HG03521 (cell line): ENCODE data around the gene PLEKHA6.

Experiments used
- ATAC-seq: cut with Tn5 transposase; IDR thresholded peaks from one replicate; pipeline ENCODE4 v1.9.1; 2021; ENCODE audit warnings: mild to moderate bottlenecking, moderate library complexity; ENCODE audit not compliant: unreplicated experiment

Gene PLEKHA6, protein sequence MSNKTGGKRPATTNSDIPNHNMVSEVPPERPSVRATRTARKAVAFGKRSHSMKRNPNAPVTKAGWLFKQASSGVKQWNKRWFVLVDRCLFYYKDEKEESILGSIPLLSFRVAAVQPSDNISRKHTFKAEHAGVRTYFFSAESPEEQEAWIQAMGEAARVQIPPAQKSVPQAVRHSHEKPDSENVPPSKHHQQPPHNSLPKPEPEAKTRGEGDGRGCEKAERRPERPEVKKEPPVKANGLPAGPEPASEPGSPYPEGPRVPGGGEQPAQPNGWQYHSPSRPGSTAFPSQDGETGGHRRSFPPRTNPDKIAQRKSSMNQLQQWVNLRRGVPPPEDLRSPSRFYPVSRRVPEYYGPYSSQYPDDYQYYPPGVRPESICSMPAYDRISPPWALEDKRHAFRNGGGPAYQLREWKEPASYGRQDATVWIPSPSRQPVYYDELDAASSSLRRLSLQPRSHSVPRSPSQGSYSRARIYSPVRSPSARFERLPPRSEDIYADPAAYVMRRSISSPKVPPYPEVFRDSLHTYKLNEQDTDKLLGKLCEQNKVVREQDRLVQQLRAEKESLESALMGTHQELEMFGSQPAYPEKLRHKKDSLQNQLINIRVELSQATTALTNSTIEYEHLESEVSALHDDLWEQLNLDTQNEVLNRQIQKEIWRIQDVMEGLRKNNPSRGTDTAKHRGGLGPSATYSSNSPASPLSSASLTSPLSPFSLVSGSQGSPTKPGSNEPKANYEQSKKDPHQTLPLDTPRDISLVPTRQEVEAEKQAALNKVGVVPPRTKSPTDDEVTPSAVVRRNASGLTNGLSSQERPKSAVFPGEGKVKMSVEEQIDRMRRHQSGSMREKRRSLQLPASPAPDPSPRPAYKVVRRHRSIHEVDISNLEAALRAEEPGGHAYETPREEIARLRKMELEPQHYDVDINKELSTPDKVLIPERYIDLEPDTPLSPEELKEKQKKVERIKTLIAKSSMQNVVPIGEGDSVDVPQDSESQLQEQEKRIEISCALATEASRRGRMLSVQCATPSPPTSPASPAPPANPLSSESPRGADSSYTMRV

DNA sequence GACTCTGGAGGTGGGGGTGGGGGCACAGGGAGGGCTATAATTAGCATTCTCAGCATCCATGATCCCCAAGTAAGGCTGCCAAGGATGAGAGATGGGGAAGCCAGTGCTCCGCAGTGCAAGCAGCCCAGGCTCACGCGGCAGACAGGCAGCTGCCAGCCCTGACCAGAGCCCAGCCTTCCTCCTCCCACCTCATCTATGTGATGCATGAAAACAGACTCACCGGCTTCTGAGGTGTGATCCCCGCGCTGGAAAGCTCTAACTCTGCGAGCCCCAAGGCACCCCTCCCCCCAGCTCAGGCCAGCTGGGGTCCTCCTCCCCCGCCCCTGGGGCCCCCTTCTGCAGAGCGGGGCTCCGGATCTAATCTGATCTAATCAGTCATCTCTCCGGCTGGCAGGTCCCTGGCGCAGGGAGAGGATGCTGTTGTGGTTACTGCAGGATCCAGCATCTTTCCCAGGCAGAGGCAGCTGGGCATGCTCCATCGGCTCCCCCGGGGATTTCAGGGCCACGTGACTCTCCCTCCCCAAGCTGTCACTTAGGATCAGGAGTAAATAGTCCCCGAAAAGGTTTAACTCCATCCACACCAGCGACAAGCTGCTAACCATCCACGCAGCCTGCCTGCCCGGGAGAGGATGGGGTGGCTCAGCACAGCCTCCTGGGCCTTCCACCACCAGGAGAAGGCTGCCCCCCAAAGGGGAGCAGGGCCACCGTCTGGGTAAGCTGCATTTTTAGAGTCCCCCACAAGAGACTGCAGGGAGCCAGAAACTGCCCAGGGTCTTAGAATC is at the start of gene PLEKHA6:
TSS of gene PLEKHA6 (minus strand) at position 456 of the 782 bp plus-strand sequence. CDS start 86,202 bp downstream, outside the sequence.
- no peak for ATAC-seq

DNA sequence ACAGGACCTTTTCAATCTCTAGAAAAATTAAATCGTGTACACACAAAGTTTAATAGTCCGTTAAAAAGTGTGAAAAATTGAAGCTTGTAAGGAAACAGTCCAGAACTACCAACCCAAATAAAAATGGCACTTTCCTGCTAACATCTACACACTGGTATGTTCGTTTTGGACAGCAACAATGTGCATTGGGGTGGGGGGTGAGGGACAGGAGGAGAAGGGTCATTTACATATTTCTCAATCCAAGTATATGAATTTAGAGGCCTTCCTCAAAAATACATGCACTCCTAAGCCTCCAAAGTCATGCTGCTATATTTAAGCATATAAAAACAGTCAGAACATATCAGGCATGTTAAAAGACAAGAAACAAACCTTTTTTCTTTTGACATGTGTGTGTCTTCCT is 49.4 kb upstream of the PLEKHA6 start:
- ATAC-seq: no peak

DNA sequence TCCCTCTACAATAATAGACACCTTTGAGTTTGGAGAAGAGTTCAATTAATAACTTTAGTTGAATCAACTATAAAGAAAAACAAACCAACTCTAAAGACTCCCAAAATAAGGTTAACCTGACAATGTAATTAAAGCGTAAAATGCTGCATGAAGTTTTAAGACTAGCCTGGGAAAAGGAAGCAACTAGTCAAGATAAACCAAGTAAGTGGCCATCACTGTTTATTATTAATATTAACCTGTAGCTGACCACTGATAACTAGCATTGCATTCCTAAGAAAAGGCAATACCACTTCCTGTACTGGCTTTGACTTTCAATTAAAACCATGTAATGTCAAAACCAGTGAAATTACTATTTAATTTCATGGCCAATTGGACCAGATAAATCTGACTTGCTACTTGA is 48.9 kb upstream of the PLEKHA6 start:
- ATAC-seq: no peak

DNA sequence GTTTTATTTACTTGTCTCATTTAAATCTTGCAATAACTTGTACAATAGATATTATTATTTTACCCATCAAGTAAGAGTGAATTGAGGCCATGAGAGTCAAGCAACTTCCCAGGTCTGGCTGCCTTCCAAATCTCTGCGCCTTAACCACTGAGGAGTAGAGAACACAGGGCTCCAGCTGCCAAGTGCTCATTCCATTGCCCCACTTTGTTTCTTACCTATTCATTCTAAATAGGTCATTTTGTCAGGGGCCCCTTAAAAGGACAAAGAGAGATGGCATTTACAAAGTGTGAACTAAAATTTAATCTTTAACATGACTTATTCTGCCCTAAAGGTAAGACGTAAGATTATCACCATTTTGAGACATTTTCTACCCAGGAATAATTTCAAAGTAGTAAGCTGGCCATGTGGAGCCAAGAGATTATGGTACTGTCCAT is 48.4 kb upstream of the PLEKHA6 start:
- ATAC-seq: no peak

- ATAC-seq: no peak
Measured at GRCh38 chr1:204407295-204407971, 47.7 kb upstream of the PLEKHA6 start.

DNA sequence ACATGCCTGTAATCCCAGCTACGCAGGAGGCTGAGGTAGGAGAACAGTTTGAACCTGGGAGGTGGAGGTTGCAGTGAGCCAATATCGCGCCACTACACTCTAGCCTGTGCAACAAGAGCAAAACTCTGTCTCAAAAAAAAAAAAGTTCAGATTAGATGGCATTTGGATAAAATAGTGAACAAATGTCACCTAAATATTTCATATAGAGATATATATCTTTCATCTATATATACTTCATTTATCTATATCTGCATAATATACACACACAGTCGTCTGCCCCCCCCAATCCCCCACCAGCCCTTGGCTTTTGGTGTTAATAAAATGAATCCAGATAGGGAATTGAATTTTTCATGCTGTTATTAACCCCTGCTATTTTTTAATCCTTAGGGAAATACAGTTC is 46.9 kb upstream of the PLEKHA6 start:
- ATAC-seq: no peak

- ATAC-seq: no peak
Measured at GRCh38 chr1:204405988-204406387, 46.3 kb upstream of the PLEKHA6 start.

DNA sequence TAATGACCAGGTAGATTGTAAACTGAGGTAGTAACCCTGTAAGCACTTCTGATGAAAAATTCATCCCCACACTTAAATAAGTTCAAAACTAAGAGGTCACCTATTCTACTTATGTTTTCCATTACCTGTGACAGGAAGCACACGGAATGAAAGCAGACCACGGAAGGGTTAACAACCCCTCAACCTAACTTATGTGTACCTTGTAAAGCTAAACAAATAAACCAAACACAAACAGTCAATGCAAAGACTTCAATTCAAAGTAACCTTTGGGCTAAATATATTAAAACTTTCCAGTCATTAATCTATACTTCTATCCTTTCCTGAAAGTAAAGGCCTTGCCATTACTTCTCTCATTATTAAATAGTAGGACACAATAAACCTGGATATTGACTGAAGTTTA is 44.9 kb upstream of the PLEKHA6 start:
- ATAC-seq: no peak

GRCh38 chr1:204402391-204402790 is 42.7 kb upstream of the PLEKHA6 start:
- no peak for ATAC-seq

DNA sequence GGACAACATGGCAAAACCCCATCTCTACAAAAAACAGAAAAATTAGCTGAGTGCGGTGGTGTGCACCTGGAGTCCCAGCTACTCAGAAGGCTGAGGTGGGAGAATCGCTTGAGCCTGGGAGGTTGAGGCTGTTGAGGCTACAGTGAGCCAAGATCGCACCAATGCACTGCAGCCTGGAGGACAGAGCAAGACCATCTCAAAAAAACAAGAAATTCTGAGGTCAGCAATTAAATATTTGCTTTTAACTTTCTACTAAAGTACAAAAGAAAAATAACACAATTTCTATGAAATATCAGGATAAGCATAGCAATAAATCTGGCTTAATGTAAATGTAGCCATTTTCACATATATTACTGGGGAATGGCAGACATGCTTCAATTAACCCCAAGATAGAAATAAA is 42.0 kb upstream of the PLEKHA6 start:
- no peak for ATAC-seq

GRCh38 chr1:204400882-204401510 is 41.3 kb upstream of the PLEKHA6 start:
- no peak for ATAC-seq

- peak; percentile 75 for ATAC-seq
Measured at GRCh38 chr1:204398197-204399125, 38.7 kb upstream of the PLEKHA6 start.

DNA sequence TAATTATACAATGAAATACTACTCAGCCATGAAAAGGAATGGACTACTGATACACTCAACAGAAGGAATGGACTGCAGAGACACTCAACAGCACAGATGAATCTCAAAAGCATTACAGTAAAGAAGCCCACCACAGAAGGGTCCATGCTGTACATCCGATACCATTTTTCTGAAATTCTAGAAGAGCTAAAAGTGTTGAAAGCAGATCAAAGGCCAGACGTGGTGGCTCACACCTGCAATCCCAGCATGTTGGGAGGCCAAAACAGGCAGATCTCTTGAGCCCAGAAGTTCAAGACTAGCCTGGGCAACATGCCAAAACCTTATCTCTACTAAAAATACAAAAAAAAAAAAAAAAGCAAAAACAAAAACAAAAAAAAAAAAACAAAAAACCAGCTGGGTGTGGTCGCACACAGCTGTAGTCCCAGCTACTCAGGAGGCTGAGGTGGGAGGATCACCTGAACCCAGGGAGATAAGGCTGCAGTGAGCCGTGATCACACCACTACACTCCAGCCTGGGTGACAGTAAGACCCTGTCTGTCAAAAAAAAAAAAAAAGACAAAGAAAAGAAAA is 36.4 kb upstream of the PLEKHA6 start:
- ATAC-seq: no peak

DNA sequence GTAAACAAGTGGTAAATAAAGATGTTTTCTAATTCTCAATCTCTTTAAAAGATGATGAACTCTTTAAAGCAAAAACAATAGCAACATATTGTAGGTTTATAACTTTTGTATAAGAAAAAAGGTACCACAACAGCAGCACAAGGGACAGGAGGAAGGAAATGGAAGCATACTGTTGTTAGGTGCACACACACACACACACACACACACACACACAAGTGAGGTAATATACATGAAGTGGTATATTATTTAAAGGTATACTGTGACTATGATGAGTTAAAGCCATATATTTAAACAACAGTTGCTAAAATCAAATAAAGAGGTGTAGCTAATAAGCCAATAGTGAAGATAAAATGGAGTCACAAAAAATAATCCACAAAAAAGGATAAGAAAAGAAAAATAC is 31.9 kb upstream of the PLEKHA6 start:
- ATAC-seq: no peak

DNA sequence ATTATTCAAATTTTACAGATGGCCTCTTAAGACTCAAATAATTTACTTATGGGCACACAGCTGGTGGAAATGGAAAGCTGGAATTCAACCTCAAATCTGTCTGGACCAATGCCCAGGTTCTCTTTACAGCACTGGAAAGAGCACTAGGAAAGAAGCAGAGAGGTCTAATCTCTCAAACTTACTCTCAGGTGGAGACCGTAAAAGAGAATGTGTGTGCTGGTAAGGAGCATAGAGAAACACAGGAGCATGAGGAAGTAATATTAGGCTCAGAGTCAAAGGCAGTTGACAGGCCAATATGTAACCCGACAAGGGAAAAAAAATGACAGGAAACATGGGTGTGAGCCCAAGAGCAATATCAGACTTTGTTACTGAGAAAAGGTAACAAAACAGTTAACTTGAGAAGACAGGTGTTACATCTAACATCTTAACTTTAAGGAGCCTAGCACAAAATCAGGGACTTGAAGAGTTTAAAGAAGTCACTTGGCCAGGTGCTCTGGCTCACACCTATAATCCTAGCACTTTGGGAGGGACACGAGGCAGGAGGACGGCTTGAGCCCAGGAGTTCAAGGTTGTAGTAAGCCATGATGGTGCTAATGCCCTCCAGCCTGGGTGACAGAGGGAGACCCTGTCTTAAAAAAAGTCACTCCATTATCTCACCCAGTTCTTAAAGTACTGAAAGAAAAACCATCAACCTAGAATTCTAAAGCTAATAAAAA is 31.2 kb upstream of the PLEKHA6 start:
- no peak for ATAC-seq

DNA sequence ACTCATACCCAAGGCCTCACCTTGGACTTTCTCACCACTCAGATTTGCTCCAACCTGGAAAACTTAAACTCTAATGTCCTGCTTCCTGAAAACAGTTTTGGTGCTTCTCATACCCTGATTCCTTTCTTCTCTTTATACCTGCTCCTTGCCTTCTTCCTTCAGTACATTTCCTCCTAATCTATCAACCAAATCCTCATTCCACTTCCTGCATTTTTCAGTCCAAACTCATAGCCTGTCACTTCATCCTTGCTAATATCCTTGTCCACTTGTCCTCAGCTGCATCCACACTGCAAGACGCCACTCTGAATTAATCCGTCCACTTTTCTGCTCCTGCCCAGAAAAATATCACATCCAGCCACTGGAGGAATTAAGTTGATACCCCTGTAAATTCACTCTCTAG is 26.0 kb upstream of the PLEKHA6 start:
- ATAC-seq: no peak

- no peak for ATAC-seq
Measured at GRCh38 chr1:204384636-204385352, 25.1 kb upstream of the PLEKHA6 start.
